ENCODE measurements around the gene NRL. TPM values are rescaled to one million over a fixed set of nuclear protein-coding genes. Genes with fewer than 3 reads are reported as not detected.
A peak's percentile ranks its signal among the peaks of the same experiment; 100 is the strongest.

Gene NRL
- total and polyA plus RNA-seq, 4 experiments from 2014 or later = 1.4 to 4.5 (median 2.2) TPM

GRCh38 chr14:24093207-24093900, 21.4 kb downstream of the NRL start:
- H3K36me3 Mint-ChIP-seq = peaks cover 0 to 18% of the 10 kb centered on the region in 2 donors
- no peak for DNase-seq
- Histone ChIP-seq H3K27ac (ENCODE audit: low read depth, low read length) (peak overlapping the region; percentile 84), H3K4me3 (ENCODE audit: low read length in 2 of 2) (peak overlapping the region in 1 of 2 donors; percentile 82), H3K27me3 (ENCODE audit: insufficient read depth, low read length) (no peaks in the 10 kb centered on the region), H3K36me3 (ENCODE audit: insufficient read depth, low read length) (peaks cover 5% of the 10 kb centered on the region), H3K9me3 (ENCODE audit: control insufficient read depth in 1 of 2, low read length in 2 of 2) (no peaks in the 10 kb centered on the region), H3K4me1 (ENCODE audit: insufficient read depth, low read length) (peaks cover 26% of the 10 kb centered on the region)
- H3K4me3 Mint-ChIP-seq = peak overlapping the region; percentile 91 to 100 (median 98)
- CTCF ChIA-PET (ENCODE audit: partially characterized antibody) = interaction anchor here (1.0 to 12.2 kb wide), 8 partner anchors 12 to 338 kb away, joined by 3 to 475 read pairs (median 16); partner anchors contain the start of genes CARMIL3, DCAF11, IRF9 and NRL
- no peaks in the 10 kb centered on the region for H3K27me3 Mint-ChIP-seq
- intact Hi-C loops (cut with micrococcal nuclease) = loop anchor here (10.0 kb wide), 1 partner anchor 51 kb away; the partner anchor contains the start of genes EMC9, PSME2 and RNF31
- POLR2A ChIA-PET (ENCODE audit: partially characterized antibody) = interaction anchor here (0.7 to 8.8 kb wide), 15 partner anchors 11 to 337 kb away, joined by 3 to 137 read pairs (median 8); partner anchors contain the start of genes CARMIL3, CHMP4A, DCAF11 and DHRS1
- H3K4me1 Mint-ChIP-seq = peaks cover 21 to 47% (median 33%) of the 10 kb centered on the region in 4 donors
- no peaks in the 10 kb centered on the region for H3K9me3 Mint-ChIP-seq
- H3K27ac Mint-ChIP-seq = peak overlapping the region; percentile 82 to 98 (median 87)

- Mint-ChIP-seq H3K4me1 (peaks cover 21 to 47% (median 33%) of the 10 kb centered on the region in 4 donors), H3K36me3 (peaks cover 0 to 16% of the 10 kb centered on the region in 2 donors), H3K27me3 (no peaks in the 10 kb centered on the region), H3K4me3 (peak overlapping the region; percentile 91 to 100 (median 98)), H3K27ac (peak overlapping the region in 5 of 7 donors; percentile 82 to 98 (median 86)), H3K9me3 (no peaks in the 10 kb centered on the region)
- no peak for DNase-seq
- no peak overlapping the region for H3K27ac ChIP-seq (ENCODE audit: low read depth, low read length)
- ChIA-PET CTCF (ENCODE audit: partially characterized antibody) (interaction anchor here (0.8 to 12.2 kb wide), 7 partner anchors 13 to 217 kb away, joined by 3 to 475 read pairs (median 26); partner anchors contain the start of genes CARMIL3, DCAF11, IRF9 and LTB4R2), POLR2A (ENCODE audit: partially characterized antibody) (interaction anchor here (0.7 to 8.8 kb wide), 9 partner anchors 10 to 120 kb away, joined by 4 to 137 read pairs (median 20); partner anchors contain the start of genes CARMIL3, CHMP4A, DCAF11 and IRF9)
- H3K36me3 ChIP-seq (ENCODE audit: insufficient read depth, low read length) = peaks cover 5% of the 10 kb centered on the region
- H3K4me3 ChIP-seq (ENCODE audit: low read length in 2 of 2) = no peak overlapping the region
- intact Hi-C loops (cut with micrococcal nuclease) = loop anchor here (10.0 kb wide), 1 partner anchor 52 kb away; the partner anchor contains the start of genes EMC9, PSME2 and RNF31
- H3K9me3 ChIP-seq (ENCODE audit: control insufficient read depth in 1 of 2, low read length in 2 of 2) = no peaks in the 10 kb centered on the region
- peaks cover 26% of the 10 kb centered on the region for H3K4me1 ChIP-seq (ENCODE audit: insufficient read depth, low read length)
- no peaks in the 10 kb centered on the region for H3K27me3 ChIP-seq (ENCODE audit: insufficient read depth, low read length)
These were observed 22.1 kb downstream of the NRL start for GRCh38 chr14:24092505-24093206.

GRCh38 chr14:24092110-24092504, 22.6 kb downstream of the NRL start:
- Mint-ChIP-seq H3K27me3 (no peaks in the 10 kb centered on the region), H3K9me3 (no peaks in the 10 kb centered on the region), H3K4me3 (peak overlapping the region in 6 of 8 donors; percentile 1 to 98 (median 58)), H3K27ac (peak overlapping the region in 2 of 7 donors; percentile 82 to 84), H3K4me1 (peaks cover 21 to 47% (median 33%) of the 10 kb centered on the region in 4 donors), H3K36me3 (peaks cover 0 to 16% of the 10 kb centered on the region in 2 donors)
- ChIA-PET POLR2A (ENCODE audit: partially characterized antibody) (interaction anchor here (0.7 to 8.8 kb wide), 7 partner anchors 10 to 121 kb away, joined by 4 to 137 read pairs (median 29); partner anchors contain the start of genes CARMIL3, CHMP4A, DCAF11 and IRF9), CTCF (ENCODE audit: partially characterized antibody) (interaction anchor here (0.8 to 12.2 kb wide), 8 partner anchors 13 to 218 kb away, joined by 3 to 475 read pairs (median 16); partner anchors contain the start of genes CARMIL3, DCAF11, IRF9 and LTB4R2)
- no peaks in the 10 kb centered on the region for H3K9me3 ChIP-seq (ENCODE audit: control insufficient read depth in 1 of 2, low read length in 2 of 2)
- intact Hi-C loops (cut with micrococcal nuclease) = loop anchor here (10.0 kb wide), 1 partner anchor 53 kb away; the partner anchor contains the start of genes EMC9, PSME2 and RNF31
- no peak overlapping the region for H3K27ac ChIP-seq (ENCODE audit: low read depth, low read length)
- no peak for DNase-seq
- peaks cover 5% of the 10 kb centered on the region for H3K36me3 ChIP-seq (ENCODE audit: insufficient read depth, low read length)
- H3K27me3 ChIP-seq (ENCODE audit: insufficient read depth, low read length) = no peaks in the 10 kb centered on the region
- H3K4me1 ChIP-seq (ENCODE audit: insufficient read depth, low read length) = peaks cover 26% of the 10 kb centered on the region
- no peak overlapping the region for H3K4me3 ChIP-seq (ENCODE audit: low read length in 2 of 2)

- H3K27ac Mint-ChIP-seq = no peak overlapping the region
- intact Hi-C loops (cut with micrococcal nuclease) = loop anchor here (1.0 to 10.0 kb wide), 7 partner anchors 9 to 105 kb away; partner anchors contain the start of genes DHRS4L2, EMC9, IRF9 and PSME2
- H3K36me3 Mint-ChIP-seq = peaks cover 0 to 6% of the 10 kb centered on the region in 2 donors
- H3K27ac ChIP-seq (ENCODE audit: low read depth, low read length) = no peak overlapping the region
- H3K4me3 Mint-ChIP-seq = no peak overlapping the region
- no peaks in the 10 kb centered on the region for H3K36me3 ChIP-seq (ENCODE audit: insufficient read depth, low read length)
- no peak for DNase-seq
- H3K9me3 Mint-ChIP-seq = peaks cover 0 to 3% (median 0%) of the 10 kb centered on the region in 8 donors
- POLR2A ChIA-PET (ENCODE audit: partially characterized antibody) = interaction anchor here (0.9 to 8.8 kb wide), 6 partner anchors 8 to 57 kb away, joined by 3 to 137 read pairs (median 27); partner anchors contain the start of genes DCAF11, NRL and RNF31
- no peaks in the 10 kb centered on the region for H3K9me3 ChIP-seq (ENCODE audit: control insufficient read depth in 1 of 2, low read length in 2 of 2)
- H3K4me3 ChIP-seq (ENCODE audit: low read length in 2 of 2) = no peak overlapping the region
- CTCF ChIA-PET (ENCODE audit: partially characterized antibody) = interaction anchor here (0.7 to 12.2 kb wide), 21 partner anchors 12 to 153 kb away, joined by 3 to 475 read pairs (median 5); partner anchors contain the start of genes CARMIL3, DCAF11, EMC9 and NRL
- no peaks in the 10 kb centered on the region for H3K27me3 Mint-ChIP-seq
- H3K4me1 ChIP-seq (ENCODE audit: insufficient read depth, low read length) = peaks cover 13% of the 10 kb centered on the region
- no peaks in the 10 kb centered on the region for H3K27me3 ChIP-seq (ENCODE audit: insufficient read depth, low read length)
- peaks cover 10 to 29% (median 18%) of the 10 kb centered on the region in 4 donors for H3K4me1 Mint-ChIP-seq
These were observed 24.9 kb downstream of the NRL start for GRCh38 chr14:24089890-24090289.

- Histone ChIP-seq H3K36me3 (ENCODE audit: insufficient read depth, low read length) (no peaks in the 10 kb centered on the region), H3K9me3 (ENCODE audit: control insufficient read depth in 1 of 2, low read length in 2 of 2) (no peaks in the 10 kb centered on the region), H3K4me1 (ENCODE audit: insufficient read depth, low read length) (peaks cover 5% of the 10 kb centered on the region), H3K27ac (ENCODE audit: low read depth, low read length) (no peak overlapping the region), H3K4me3 (ENCODE audit: low read length in 2 of 2) (no peak overlapping the region), H3K27me3 (ENCODE audit: insufficient read depth, low read length) (no peaks in the 10 kb centered on the region)
- peaks cover 3 to 15% (median 11%) of the 10 kb centered on the region in 4 donors for H3K4me1 Mint-ChIP-seq
- H3K9me3 Mint-ChIP-seq = peaks cover 0 to 4% (median 0%) of the 10 kb centered on the region in 8 donors
- intact Hi-C loops (cut with micrococcal nuclease) = loop anchor here (10.0 kb wide), 1 partner anchor 103 kb away; the partner anchor contains the start of gene DHRS4L2
- no peak overlapping the region for H3K27ac Mint-ChIP-seq
- ChIA-PET CTCF (ENCODE audit: partially characterized antibody) (interaction anchor here (0.7 to 12.2 kb wide), 4 partner anchors 9 to 48 kb away, joined by 3 to 475 read pairs (median 208); partner anchors contain the start of genes CARMIL3 and PSME1), POLR2A (ENCODE audit: partially characterized antibody) (no interaction called here)
- no peaks in the 10 kb centered on the region for H3K27me3 Mint-ChIP-seq
- H3K36me3 Mint-ChIP-seq = no peaks in the 10 kb centered on the region
- no peak for DNase-seq
- no peak overlapping the region for H3K4me3 Mint-ChIP-seq
These were observed 26.7 kb downstream of the NRL start for GRCh38 chr14:24088095-24088494.

GRCh38 chr14:24087004-24087403, 27.7 kb downstream of the NRL start:
- Mint-ChIP-seq H3K4me3 (no peak overlapping the region), H3K9me3 (peaks cover 0 to 4% (median 0%) of the 10 kb centered on the region in 8 donors), H3K4me1 (peaks cover 3 to 13% (median 10%) of the 10 kb centered on the region in 4 donors), H3K27ac (peak overlapping the region in 2 of 7 donors; percentile 15 to 26), H3K36me3 (no peaks in the 10 kb centered on the region), H3K27me3 (no peaks in the 10 kb centered on the region)
- intact Hi-C loops (cut with micrococcal nuclease) = loop anchor here (10.0 kb wide), 1 partner anchor 102 kb away; the partner anchor contains the start of gene DHRS4L2
- Histone ChIP-seq H3K9me3 (ENCODE audit: control insufficient read depth in 1 of 2, low read length in 2 of 2) (no peaks in the 10 kb centered on the region), H3K4me1 (ENCODE audit: insufficient read depth, low read length) (peaks cover 4% of the 10 kb centered on the region), H3K4me3 (ENCODE audit: low read length in 2 of 2) (no peak overlapping the region), H3K27ac (ENCODE audit: low read depth, low read length) (no peak overlapping the region), H3K27me3 (ENCODE audit: insufficient read depth, low read length) (no peaks in the 10 kb centered on the region), H3K36me3 (ENCODE audit: insufficient read depth, low read length) (no peaks in the 10 kb centered on the region)
- ChIA-PET CTCF (ENCODE audit: partially characterized antibody) (interaction anchor here (1.0 to 9.5 kb wide), 3 partner anchors 17 to 28 kb away, joined by 3 to 95 read pairs (median 85); no protein-coding TSS in a partner anchor), POLR2A (ENCODE audit: partially characterized antibody) (no interaction called here)
- no peak for DNase-seq

Measured in CD4-positive, alpha-beta memory T cell (primary cell).